SHP77 (cell line): ENCODE measurements around the gene ARID5A.

Experiments
- DNase-seq, 2 experiments: peaks; one replicate each; lab custom pipeline; 2025; lab: John Stamatoyannopoulos, UW

The ARID5A gene

GRCh38 chr2:96526615-96527285 lies 9.8 kb upstream of the ARID5A start:
- no peak for DNase-seq

- no peak for DNase-seq
Measured at GRCh38 chr2:96527286-96528005, 9.1 kb upstream of the ARID5A start.

- DNase-seq: no peak
Measured at GRCh38 chr2:96528006-96528699, 8.4 kb upstream of the ARID5A start.

GRCh38 chr2:96528700-96529375 lies 7.7 kb upstream of the ARID5A start:
- no peak for DNase-seq

GRCh38 chr2:96529376-96530143 lies 7.0 kb upstream of the ARID5A start:
- DNase-seq: no peak

- no peak for DNase-seq
Measured at GRCh38 chr2:96530144-96530430, 6.5 kb upstream of the ARID5A start.

GRCh38 chr2:96530474-96531357 lies 5.8 kb upstream of the ARID5A start:
- DNase-seq: no peak

- DNase-seq: no peak
Measured at GRCh38 chr2:96531366-96531765, 5.2 kb upstream of the ARID5A start.

GRCh38 chr2:96531872-96532505 lies 4.6 kb upstream of the ARID5A start:
- DNase-seq: peak; percentile 46 to 49

GRCh38 chr2:96532641-96533291 lies 3.8 kb upstream of the ARID5A start:
- DNase-seq: no peak

GRCh38 chr2:96533292-96534073 lies 3.1 kb upstream of the ARID5A start:
- DNase-seq: peak in 1 of 2 experiments; percentile 40

GRCh38 chr2:96534141-96534540 lies 2.4 kb upstream of the ARID5A start:
- DNase-seq: no peak

- peak in 1 of 2 experiments; percentile 35 for DNase-seq
Measured at GRCh38 chr2:96534701-96535181, 1.8 kb upstream of the ARID5A start.

GRCh38 chr2:96535331-96535730 lies 1.2 kb upstream of the ARID5A start:
- DNase-seq: no peak

GRCh38 chr2:96537066-96537733 lies 648 bp downstream of the ARID5A start:
- peak; percentile 29 to 31 for DNase-seq

- no peak for DNase-seq
Measured at GRCh38 chr2:96537734-96538486, 1.4 kb downstream of the ARID5A start.

- DNase-seq: no peak
Measured at GRCh38 chr2:96538487-96539214, 2.1 kb downstream of the ARID5A start.
